CD4-positive, CD25-positive, alpha-beta regulatory T cell (primary cell): ENCODE measurements around the gene FHIT. TPM values are rescaled to one million over a fixed set of nuclear protein-coding genes. Genes with fewer than 3 reads are reported as not detected.

Experiments used
- ATAC-seq, 2 donors: fragments of 150-1000 bp; cut with Tn5 transposase; one replicate each; pipeline ENCODE4 v1.10.0; 2021; ENCODE audit warnings: low read depth in 2 of 2, moderate number of reproducible peaks in 2 of 2, moderate library complexity in 1 of 2
- DNase-seq, 3 donors: peaks; one replicate each; pipeline versions ENCODE4 v3.0.0 to v3.0.0-alpha.2; 2012 to 2022; ENCODE audit warnings: mixed read lengths in 1 of 3
- H3K27ac ChIP-seq: one replicate; pipeline ENCODE4 v1.7.0; 2013; ENCODE audit warnings: mild to moderate bottlenecking, low read length; ENCODE audit not compliant: insufficient read depth, poor library complexity, severe bottlenecking
- H3K27me3 ChIP-seq: one replicate; pipeline ENCODE4 v1.7.0; 2013; ENCODE audit warnings: low read length; ENCODE audit not compliant: control insufficient read depth, insufficient read depth
- H3K36me3 ChIP-seq: one replicate; pipeline ENCODE4 v1.7.0; 2013; ENCODE audit warnings: mild to moderate bottlenecking, low read length, moderate library complexity; ENCODE audit not compliant: control insufficient read depth, insufficient read depth
- H3K4me1 ChIP-seq: 2 replicates; pipeline ENCODE4 v1.7.0; 2013; ENCODE audit warnings: mild to moderate bottlenecking, low read length; ENCODE audit not compliant: insufficient read depth, control insufficient read depth, poor library complexity, severe bottlenecking
- H3K4me3 ChIP-seq: one replicate; pipeline ENCODE4 v1.7.0; 2013; ENCODE audit warnings: low read depth, mild to moderate bottlenecking, low read length, moderate library complexity
- H3K9me3 ChIP-seq, 2 experiments: 1 replicate in 1 of 2; 2 replicates in 1 of 2; pipeline ENCODE4 v1.7.0; 2013; ENCODE audit warnings: low read length in 2 of 2, mild to moderate bottlenecking in 1 of 2, moderate library complexity in 1 of 2; ENCODE audit not compliant: control insufficient read depth in 2 of 2
- H3K27ac Mint-ChIP-seq, 3 donors: one replicate each; pipeline ENCODE4 v1.8.0; 2020 to 2022; ENCODE audit warnings: mild to moderate bottlenecking in 3 of 3, mixed read lengths in 3 of 3, moderate library complexity in 2 of 3
- H3K27me3 Mint-ChIP-seq: one replicate; pipeline ENCODE4 v1.8.0; 2022; ENCODE audit warnings: mild to moderate bottlenecking, mixed read lengths
- H3K36me3 Mint-ChIP-seq: one replicate; pipeline ENCODE4 v1.8.0; 2020; ENCODE audit warnings: mixed read lengths
- H3K4me1 Mint-ChIP-seq, 4 donors: one replicate each; pipeline ENCODE4 v1.8.0; 2020 to 2022; ENCODE audit warnings: mixed read lengths in 4 of 4, mild to moderate bottlenecking in 1 of 4
- H3K4me3 Mint-ChIP-seq, 4 donors: one replicate each; pipeline ENCODE4 v1.8.0; 2020 to 2022; ENCODE audit warnings: mild to moderate bottlenecking in 4 of 4, mixed read lengths in 4 of 4, moderate library complexity in 3 of 4
- H3K9me3 Mint-ChIP-seq, 7 donors: one replicate each; pipeline ENCODE4 v1.8.0; 2020 to 2022; ENCODE audit warnings: mixed read lengths in 7 of 7, mild to moderate bottlenecking in 3 of 7, moderate library complexity in 2 of 7
- polyA plus RNA-seq, 4 donors: library from polyadenylated mRNA; unstranded; fragments of 300-500 nt; fragmentation: Illumina TruSeq; gene quantifications; one replicate each; pipeline ENCODE4 v1.2.3, GENCODE V29; 2021
- total RNA-seq: library from RNA; stranded (reverse); gene quantifications from one replicate; pipeline ENCODE4 v1.2.3, GENCODE V29; 2022

Gene FHIT
- total and polyA plus RNA-seq, 5 donors from 2014 or later, result 7.8 to 120 (median 14.4) TPM

DNA sequence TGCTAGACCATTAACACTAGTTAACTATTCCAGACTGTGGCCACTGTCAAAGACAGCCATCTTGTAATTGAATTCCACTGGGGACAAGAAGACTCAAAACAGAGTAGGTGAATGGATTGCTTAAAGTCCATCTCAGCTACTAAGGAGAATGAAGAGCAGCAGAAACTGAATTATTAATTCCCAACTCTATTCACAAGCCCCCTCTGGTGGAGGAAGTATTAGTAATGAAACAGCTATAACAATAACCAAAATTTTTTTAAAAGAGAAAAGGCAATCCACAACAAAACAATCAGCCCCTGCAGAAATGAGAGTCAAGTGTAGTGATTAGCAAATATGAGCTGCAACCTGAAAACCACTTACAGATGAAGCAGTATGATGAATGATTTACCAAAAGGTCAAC is 302.8 kb downstream of the FHIT start:
- no peak overlapping the region for H3K4me3 Mint-ChIP-seq
- no peaks in the 10 kb centered on the region for H3K4me1 ChIP-seq
- H3K27me3 Mint-ChIP-seq, result peaks cover 4% of the 10 kb centered on the region
- H3K36me3 Mint-ChIP-seq, result no peaks in the 10 kb centered on the region
- H3K36me3 ChIP-seq, result no peaks in the 10 kb centered on the region
- H3K4me3 ChIP-seq, result no peak overlapping the region
- DNase-seq, result peak in 1 of 3 donors; percentile 25
- no peak overlapping the region for H3K27ac ChIP-seq
- no peak for ATAC-seq
- no peaks in the 10 kb centered on the region for H3K4me1 Mint-ChIP-seq
- peaks cover 0 to 2% (median 0%) of the 10 kb centered on the region in 7 donors for H3K9me3 Mint-ChIP-seq
- H3K9me3 ChIP-seq, result no peaks in the 10 kb centered on the region
- H3K27ac Mint-ChIP-seq, result no peak overlapping the region
- no peaks in the 10 kb centered on the region for H3K27me3 ChIP-seq

DNA sequence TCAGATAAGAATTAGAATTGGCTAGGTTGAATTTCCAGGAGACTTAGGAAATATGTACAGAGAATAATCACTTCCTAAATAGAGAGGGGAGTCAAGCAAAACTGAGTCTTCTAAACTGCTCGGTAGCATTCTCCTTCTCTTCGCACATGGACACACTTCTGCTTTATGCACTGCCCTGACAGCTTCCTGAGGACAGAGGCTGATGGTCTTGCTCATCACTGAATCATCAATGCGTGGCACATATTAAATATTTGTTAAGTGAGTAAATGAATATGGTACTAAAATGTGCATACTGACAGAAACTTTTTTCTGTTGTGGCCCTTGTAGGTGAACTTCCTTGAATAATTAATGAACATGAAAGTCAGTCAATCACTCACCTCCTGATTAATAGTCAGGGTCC is 315.5 kb downstream of the FHIT start:
- no peaks in the 10 kb centered on the region for H3K4me1 Mint-ChIP-seq

DNA sequence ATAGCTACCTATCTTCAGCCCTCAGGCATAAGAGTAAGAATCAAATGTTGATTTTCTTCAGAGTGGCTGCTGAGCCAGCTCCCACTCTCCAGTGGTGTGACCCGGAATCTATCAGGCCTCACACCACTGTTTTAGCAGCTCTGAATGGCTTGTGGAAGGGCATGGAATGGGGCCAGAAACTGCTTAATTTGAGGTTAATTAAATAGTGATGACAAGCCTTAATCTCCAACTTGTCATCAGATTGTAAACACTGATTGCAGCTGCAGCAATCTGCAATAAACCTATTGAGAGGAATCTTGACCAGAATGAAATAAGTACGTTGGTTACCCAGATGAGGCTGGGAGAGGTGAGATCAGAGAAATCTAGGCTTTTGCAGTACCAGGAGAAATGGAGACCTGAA is 317.4 kb downstream of the FHIT start:
- no peak overlapping the region for H3K4me3 Mint-ChIP-seq

More for the DNA sequence above, 315.5 kb downstream of the FHIT start:
- Histone ChIP-seq H3K36me3 (no peaks in the 10 kb centered on the region), H3K27me3 (no peaks in the 10 kb centered on the region), H3K9me3 (no peaks in the 10 kb centered on the region), H3K4me3 (no peak overlapping the region), H3K4me1 (no peaks in the 10 kb centered on the region), H3K27ac (no peak overlapping the region)
- Mint-ChIP-seq H3K9me3 (peaks cover 0 to 1% (median 0%) of the 10 kb centered on the region in 7 donors), H3K27me3 (no peaks in the 10 kb centered on the region), H3K4me3 (no peak overlapping the region), H3K36me3 (no peaks in the 10 kb centered on the region), H3K27ac (no peak overlapping the region)
- ATAC-seq (no peak), DNase-seq (no peak)

DNA sequence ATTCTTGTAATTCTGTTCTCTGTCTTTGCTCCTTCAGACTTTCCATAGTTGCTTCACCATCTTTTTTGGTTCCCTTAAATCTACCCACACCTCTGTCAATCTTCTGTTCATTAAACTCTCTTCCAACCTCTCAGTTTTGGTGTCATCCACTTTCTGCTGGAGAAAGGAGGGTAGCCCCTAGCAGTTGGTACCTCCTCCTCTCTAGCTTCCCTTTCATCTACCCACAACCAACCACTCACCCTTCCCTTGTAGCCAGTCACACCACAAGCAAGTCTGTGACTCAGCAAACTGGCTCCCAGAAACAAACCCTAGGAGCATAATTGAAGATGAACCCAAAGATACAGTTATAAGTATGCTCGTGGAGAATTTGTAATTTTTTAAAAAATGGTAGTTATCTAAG is 318.6 kb downstream of the FHIT start:
- Mint-ChIP-seq H3K4me1 (no peaks in the 10 kb centered on the region), H3K27ac (no peak overlapping the region), H3K9me3 (peaks cover 0 to 6% (median 0%) of the 10 kb centered on the region in 7 donors), H3K36me3 (no peaks in the 10 kb centered on the region), H3K27me3 (peaks cover 4% of the 10 kb centered on the region), H3K4me3 (no peak overlapping the region)
- H3K27me3 ChIP-seq, result no peaks in the 10 kb centered on the region
- H3K9me3 ChIP-seq, result no peaks in the 10 kb centered on the region
- no peak overlapping the region for H3K4me3 ChIP-seq
- ATAC-seq (no peak), DNase-seq (peak in 1 of 3 donors; percentile 14)
- H3K4me1 ChIP-seq, result no peaks in the 10 kb centered on the region
- H3K36me3 ChIP-seq, result no peaks in the 10 kb centered on the region
- no peak overlapping the region for H3K27ac ChIP-seq

More for the DNA sequence above, 317.4 kb downstream of the FHIT start:
- Histone ChIP-seq H3K9me3 (no peaks in the 10 kb centered on the region), H3K27ac (no peak overlapping the region), H3K4me1 (no peaks in the 10 kb centered on the region), H3K4me3 (no peak overlapping the region), H3K27me3 (no peaks in the 10 kb centered on the region), H3K36me3 (no peaks in the 10 kb centered on the region)
- H3K27me3 Mint-ChIP-seq, result peaks cover 3% of the 10 kb centered on the region
- H3K36me3 Mint-ChIP-seq, result no peaks in the 10 kb centered on the region
- ATAC-seq (no peak), DNase-seq (no peak)
- peaks cover 0 to 5% (median 0%) of the 10 kb centered on the region in 7 donors for H3K9me3 Mint-ChIP-seq
- H3K27ac Mint-ChIP-seq, result no peak overlapping the region
- H3K4me1 Mint-ChIP-seq, result no peaks in the 10 kb centered on the region

DNA sequence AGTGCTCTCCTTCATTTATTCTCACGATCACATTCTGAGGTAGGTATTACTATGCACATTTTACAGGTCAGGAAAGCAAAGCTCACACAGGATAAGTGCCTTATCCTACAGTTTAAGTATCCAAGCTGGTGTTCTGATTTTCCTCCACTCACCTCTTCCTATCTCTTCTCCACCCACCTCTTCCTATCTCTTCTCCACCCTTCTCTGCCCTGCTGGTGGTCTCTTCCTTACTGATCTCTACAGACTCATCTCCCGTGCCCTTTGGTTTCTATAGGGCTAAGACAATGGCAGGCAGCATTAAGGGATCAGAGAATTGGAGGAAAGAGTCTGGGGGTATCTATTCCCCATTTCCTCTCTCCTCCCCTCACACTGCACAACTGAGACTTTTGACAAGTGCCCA is 319.1 kb downstream of the FHIT start:
- no peaks in the 10 kb centered on the region for H3K27me3 ChIP-seq
- Mint-ChIP-seq H3K4me1 (no peaks in the 10 kb centered on the region), H3K9me3 (peaks cover 0 to 6% (median 0%) of the 10 kb centered on the region in 7 donors), H3K27me3 (peaks cover 4% of the 10 kb centered on the region), H3K27ac (peak overlapping the region in 1 of 3 donors; percentile 17), H3K4me3 (no peak overlapping the region), H3K36me3 (no peaks in the 10 kb centered on the region)
- H3K4me3 ChIP-seq, result no peak overlapping the region
- no peak for DNase-seq
- no peak for ATAC-seq
- no peaks in the 10 kb centered on the region for H3K9me3 ChIP-seq
- H3K36me3 ChIP-seq, result no peaks in the 10 kb centered on the region
- no peak overlapping the region for H3K27ac ChIP-seq
- no peaks in the 10 kb centered on the region for H3K4me1 ChIP-seq

DNA sequence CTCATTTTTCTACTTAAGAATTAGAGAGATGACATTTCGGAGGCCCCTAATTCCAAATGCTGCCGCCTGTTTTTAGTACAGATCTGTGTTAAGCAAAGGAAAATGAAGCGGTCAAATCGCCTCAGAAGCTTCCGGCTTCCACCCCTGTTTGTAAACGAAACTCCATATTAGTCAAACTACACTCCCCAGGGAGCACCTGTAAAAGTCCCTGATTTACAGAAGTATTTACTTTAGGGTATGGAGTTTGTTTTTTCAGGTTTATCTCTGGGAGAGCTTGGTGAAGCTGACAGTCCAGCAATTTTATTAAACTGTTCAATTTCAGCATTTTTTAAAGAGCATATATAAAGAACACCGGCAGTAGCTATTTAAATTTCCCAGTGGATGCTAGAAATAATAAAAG is 319.8 kb downstream of the FHIT start:
- no peak for DNase-seq
- Histone ChIP-seq H3K4me3 (no peak overlapping the region), H3K36me3 (no peaks in the 10 kb centered on the region), H3K9me3 (no peaks in the 10 kb centered on the region), H3K27ac (no peak overlapping the region), H3K27me3 (no peaks in the 10 kb centered on the region), H3K4me1 (no peaks in the 10 kb centered on the region)
- Mint-ChIP-seq H3K27me3 (peaks cover 4% of the 10 kb centered on the region), H3K4me3 (no peak overlapping the region), H3K36me3 (peaks cover under 1% of the 10 kb centered on the region), H3K9me3 (peaks cover 0 to 7% (median 2%) of the 10 kb centered on the region in 7 donors), H3K4me1 (no peaks in the 10 kb centered on the region), H3K27ac (no peak overlapping the region)
- no peak for ATAC-seq

DNA sequence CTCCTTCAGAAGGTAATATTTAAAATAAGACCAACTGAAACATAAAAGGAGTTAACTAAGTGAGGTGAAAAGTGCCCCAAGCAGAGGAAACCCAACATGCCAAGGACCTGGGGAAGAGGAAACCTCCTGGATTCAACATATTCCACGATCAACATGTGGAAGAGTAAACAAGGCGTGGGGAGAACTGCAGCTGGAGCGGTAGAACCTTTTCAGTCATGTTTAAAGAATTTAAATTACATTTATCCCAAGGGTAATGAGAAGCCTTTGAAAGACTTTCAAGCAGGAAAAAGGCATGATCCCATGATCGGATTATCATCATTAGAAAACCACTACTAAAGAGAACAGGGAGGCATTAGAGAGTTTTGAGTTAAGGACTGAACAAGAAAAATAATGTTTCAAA is 330.7 kb downstream of the FHIT start:
- Histone ChIP-seq H3K4me3 (no peak overlapping the region), H3K9me3 (peaks cover 0 to 4% of the 10 kb centered on the region in 2 experiments), H3K27me3 (no peaks in the 10 kb centered on the region), H3K36me3 (no peaks in the 10 kb centered on the region), H3K4me1 (no peaks in the 10 kb centered on the region), H3K27ac (no peak overlapping the region)
- H3K27me3 Mint-ChIP-seq, result no peaks in the 10 kb centered on the region
- DNase-seq (no peak), ATAC-seq (no peak)
- peaks cover 0 to 11% (median 0%) of the 10 kb centered on the region in 7 donors for H3K9me3 Mint-ChIP-seq
- H3K4me1 Mint-ChIP-seq, result peaks cover 0 to 2% (median 0%) of the 10 kb centered on the region in 4 donors
- no peak overlapping the region for H3K27ac Mint-ChIP-seq
- no peaks in the 10 kb centered on the region for H3K36me3 Mint-ChIP-seq
- H3K4me3 Mint-ChIP-seq, result no peak overlapping the region

DNA sequence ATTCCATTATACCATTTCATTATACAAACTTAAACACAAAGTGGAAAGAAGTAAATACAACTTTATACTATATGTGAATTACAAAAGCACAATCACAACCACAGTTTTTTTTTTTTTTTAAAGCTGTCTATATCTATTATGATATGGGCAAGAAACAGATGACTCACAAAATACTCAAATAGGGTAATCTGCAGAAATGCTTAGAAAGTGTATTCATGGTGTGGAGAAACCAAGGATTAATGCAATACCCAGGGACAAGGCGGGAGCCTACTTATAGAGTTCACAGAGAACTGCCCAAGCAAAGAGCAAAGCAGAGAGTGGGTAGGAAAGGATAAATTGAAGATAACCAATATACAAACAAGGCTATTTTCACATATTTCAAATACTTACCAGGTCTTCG is 332.0 kb downstream of the FHIT start:
- Histone ChIP-seq H3K4me1 (no peaks in the 10 kb centered on the region), H3K27ac (no peak overlapping the region), H3K36me3 (no peaks in the 10 kb centered on the region), H3K9me3 (peaks cover 0 to 4% of the 10 kb centered on the region in 2 experiments), H3K27me3 (no peaks in the 10 kb centered on the region), H3K4me3 (no peak overlapping the region)
- Mint-ChIP-seq H3K4me1 (peaks cover 0 to 2% (median 0%) of the 10 kb centered on the region in 4 donors), H3K27me3 (no peaks in the 10 kb centered on the region), H3K36me3 (no peaks in the 10 kb centered on the region), H3K9me3 (peaks cover 0 to 11% (median 0%) of the 10 kb centered on the region in 7 donors), H3K27ac (no peak overlapping the region), H3K4me3 (no peak overlapping the region)
- DNase-seq, result no peak
- ATAC-seq, result no peak
